Measurements from ENCODE around the gene THAP12. TPM values are rescaled to one million over a fixed set of nuclear protein-coding genes. Genes with fewer than 3 reads are reported as not detected.

THAP12 gene
- total RNA-seq, 1 experiment from 2014 or later: 42.5 TPM

DNA sequence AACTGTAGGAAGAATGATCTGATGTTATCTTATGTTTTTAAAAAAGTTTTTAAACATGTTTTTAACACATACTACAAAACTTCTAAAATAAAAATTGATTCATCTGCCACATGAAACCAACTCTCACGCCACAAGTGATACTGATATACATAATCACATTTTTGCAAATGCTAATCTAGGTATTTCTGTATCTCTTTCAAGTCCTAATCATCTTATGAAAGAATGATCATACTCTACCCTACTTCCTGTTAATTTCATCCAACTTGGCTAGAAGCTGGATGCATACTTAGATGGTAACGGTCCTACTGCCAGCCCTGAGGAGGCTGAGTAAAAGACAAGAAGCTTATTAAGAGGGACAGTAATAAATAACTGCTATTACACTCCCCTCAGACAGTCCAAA, 19.2 kb downstream of the THAP12 start:
- H3K14ac ChIP-seq (ENCODE audit: insufficient read depth, low read length): no peak overlapping the region
- no peak overlapping the region for H3K18ac ChIP-seq (ENCODE audit: insufficient read length, low read depth, low read length)
- no peaks in the 10 kb centered on the region for H3K4me1 ChIP-seq (ENCODE audit: insufficient read depth, low read length)
- H4K91ac ChIP-seq (ENCODE audit: insufficient read length, low read depth, low read length): no peak overlapping the region
- H2AFZ ChIP-seq (ENCODE audit: low read length): no peak overlapping the region
- no peaks in the 10 kb centered on the region for H3K9me3 Mint-ChIP-seq
- H3K4ac ChIP-seq (ENCODE audit: low read depth, low read length): no peak overlapping the region
- no peaks in the 10 kb centered on the region for H3K79me2 ChIP-seq (ENCODE audit: insufficient read depth, low read length)
- H3K27ac Mint-ChIP-seq: no peak overlapping the region
- no peaks in the 10 kb centered on the region for H3K27me3 ChIP-seq (ENCODE audit: insufficient read depth, low read length)
- no peak overlapping the region for H3K4me3 Mint-ChIP-seq
- no peaks in the 10 kb centered on the region for H3K27me3 Mint-ChIP-seq (ENCODE audit: low read depth)
- peaks cover 2% of the 10 kb centered on the region for H3K79me1 ChIP-seq (ENCODE audit: insufficient read depth, low read depth, low read length, poor library complexity, severe bottlenecking)
- no peak overlapping the region for H3T11ph ChIP-seq (ENCODE audit: low read length)
- H3K23ac ChIP-seq (ENCODE audit: insufficient read length, low read depth, low read length): no peak overlapping the region
- H3K36me3 Mint-ChIP-seq (ENCODE audit: insufficient read depth in 1 of 3, low read depth in 3 of 3): peaks cover 10 to 19% (median 16%) of the 10 kb centered on the region in 3 experiments; a peak in 6 of 7 replicates
- H3K9me3 ChIP-seq (ENCODE audit: control insufficient read depth, low read depth, low read length): no peaks in the 10 kb centered on the region
- no peak overlapping the region for H3K9ac ChIP-seq (ENCODE audit: extremely low read depth, insufficient read length, low read length)
- no peak overlapping the region for H2BK12ac ChIP-seq (ENCODE audit: insufficient read length, low read depth, low read length)
- no peak for DNase-seq
- no peak overlapping the region for H2BK20ac ChIP-seq (ENCODE audit: low read depth, low read length, poor library complexity, severe bottlenecking)
- H2BK15ac ChIP-seq (ENCODE audit: low read depth, low read length): no peak overlapping the region
- TF ChIP-seq, protein P1, sequence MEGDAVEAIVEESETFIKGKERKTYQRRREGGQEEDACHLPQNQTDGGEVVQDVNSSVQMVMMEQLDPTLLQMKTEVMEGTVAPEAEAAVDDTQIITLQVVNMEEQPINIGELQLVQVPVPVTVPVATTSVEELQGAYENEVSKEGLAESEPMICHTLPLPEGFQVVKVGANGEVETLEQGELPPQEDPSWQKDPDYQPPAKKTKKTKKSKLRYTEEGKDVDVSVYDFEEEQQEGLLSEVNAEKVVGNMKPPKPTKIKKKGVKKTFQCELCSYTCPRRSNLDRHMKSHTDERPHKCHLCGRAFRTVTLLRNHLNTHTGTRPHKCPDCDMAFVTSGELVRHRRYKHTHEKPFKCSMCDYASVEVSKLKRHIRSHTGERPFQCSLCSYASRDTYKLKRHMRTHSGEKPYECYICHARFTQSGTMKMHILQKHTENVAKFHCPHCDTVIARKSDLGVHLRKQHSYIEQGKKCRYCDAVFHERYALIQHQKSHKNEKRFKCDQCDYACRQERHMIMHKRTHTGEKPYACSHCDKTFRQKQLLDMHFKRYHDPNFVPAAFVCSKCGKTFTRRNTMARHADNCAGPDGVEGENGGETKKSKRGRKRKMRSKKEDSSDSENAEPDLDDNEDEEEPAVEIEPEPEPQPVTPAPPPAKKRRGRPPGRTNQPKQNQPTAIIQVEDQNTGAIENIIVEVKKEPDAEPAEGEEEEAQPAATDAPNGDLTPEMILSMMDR (conservative IDR thresholded peaks at IDR 0.05): no peak
- H4K20me1 ChIP-seq (ENCODE audit: control insufficient read depth, insufficient read depth, insufficient read length): no peaks in the 10 kb centered on the region
- no peak overlapping the region for H2BK120ac ChIP-seq (ENCODE audit: low read depth, low read length, poor library complexity, severe bottlenecking)
- H2AK5ac ChIP-seq (ENCODE audit: insufficient read length, low read length): no peak overlapping the region
- no peak overlapping the region for H3K56ac ChIP-seq (ENCODE audit: insufficient read length, low read depth, low read length)
- H3K4me1 Mint-ChIP-seq: peaks cover 6 to 11% of the 10 kb centered on the region in 2 experiments; a peak in 3 of 4 replicates
- H4K8ac ChIP-seq (replicated peaks; ENCODE audit: insufficient read length, low read depth, low read length): no peak overlapping the region
- H3K23me2 ChIP-seq (ENCODE audit: insufficient read length, low read depth, low read length, poor library complexity, severe bottlenecking): no peaks in the 10 kb centered on the region
- no peak overlapping the region for H3K4me2 ChIP-seq (ENCODE audit: insufficient read depth, insufficient read length, low read length)
- H3K27ac ChIP-seq (ENCODE audit: insufficient read length, low read depth, low read length): no peak overlapping the region
- H2BK5ac ChIP-seq (ENCODE audit: insufficient read length, low read length): no peak overlapping the region
- WGBS (ENCODE audit: extremely low coverage, insufficient read length, low lambda C conversion rate): no CpG with 5 or more reads among the region's 2 CpGs
- no peak overlapping the region for H4K5ac ChIP-seq (ENCODE audit: insufficient read length, low read depth, low read length)
